Stimulated activated CD8-positive, alpha-beta memory T cell treated with anti-CD3 and anti-CD28 coated beads, Interleukin-15, amount 100 ng/mL, for 4 hours (primary cell): ENCODE data around the gene DDOST.
"Not testable (repeated sequence)": the region's sequence is repeated elsewhere in the genome, so short reads cannot be mapped to it uniquely, and the experiment has no call there.

Experiments
- DNase-seq, 2 donors: peaks; one replicate each; pipeline ENCODE4 v3.0.0-alpha.2; 2020; ENCODE audit warnings: low read depth in 2 of 2

DDOST gene

GRCh38 chr1:20691872-20692271, 30.7 kb upstream of the DDOST start:
- no peak for DNase-seq

- DNase-seq, result no peak
Observed at GRCh38 chr1:20689645-20690056, 28.5 kb upstream of the DDOST start.

GRCh38 chr1:20686883-20687725, 25.9 kb upstream of the DDOST start:
- DNase-seq, result no peak

- DNase-seq, result no peak
Observed at GRCh38 chr1:20685741-20686140, 24.6 kb upstream of the DDOST start.

GRCh38 chr1:20685099-20685662, 24.0 kb upstream of the DDOST start:
- DNase-seq, result no peak

GRCh38 chr1:20684651-20685050, 23.5 kb upstream of the DDOST start:
- DNase-seq, result no peak

- DNase-seq, result no peak
Observed at GRCh38 chr1:20684050-20684620, 23.0 kb upstream of the DDOST start.

- no peak for DNase-seq
Observed at GRCh38 chr1:20683614-20684013, 22.4 kb upstream of the DDOST start.

GRCh38 chr1:20682571-20683236, 21.5 kb upstream of the DDOST start:
- no peak for DNase-seq

GRCh38 chr1:20681999-20682398, 20.8 kb upstream of the DDOST start:
- DNase-seq, result no peak

- DNase-seq, result no peak
Observed at GRCh38 chr1:20680269-20680668, 19.1 kb upstream of the DDOST start.

GRCh38 chr1:20678599-20678998, 17.4 kb upstream of the DDOST start:
- no peak for DNase-seq

GRCh38 chr1:20673626-20674025, 12.5 kb upstream of the DDOST start:
- not testable (repeated sequence) for DNase-seq

- DNase-seq, result no peak
Observed at GRCh38 chr1:20672265-20672632, 11.1 kb upstream of the DDOST start.

GRCh38 chr1:20670936-20671335, 9.8 kb upstream of the DDOST start:
- no peak for DNase-seq

GRCh38 chr1:20668581-20668980, 7.4 kb upstream of the DDOST start:
- no peak for DNase-seq

GRCh38 chr1:20666804-20667203, 5.6 kb upstream of the DDOST start:
- no peak for DNase-seq

GRCh38 chr1:20666146-20666545, 5.0 kb upstream of the DDOST start:
- no peak for DNase-seq

- DNase-seq, result no peak
Observed at GRCh38 chr1:20665726-20666125, 4.6 kb upstream of the DDOST start.

- DNase-seq, result no peak
Observed at GRCh38 chr1:20663969-20664715, 3.0 kb upstream of the DDOST start.

GRCh38 chr1:20663365-20663764, 2.2 kb upstream of the DDOST start:
- no peak for DNase-seq

- DNase-seq, result no peak
Observed at GRCh38 chr1:20662110-20662475, 924 bp upstream of the DDOST start.
